GM12873 (cell line): ENCODE data around the gene HOXB13.

Source experiments
- TF ChIP-seq, protein P1 (sequence below): IDR thresholded peaks from 2 replicates; pipeline ENCODE4 v1.5.1; 2012; ENCODE audit warnings: low read depth, mild to moderate bottlenecking, moderate library complexity, low read length, control low read depth; ENCODE audit not compliant: insufficient read depth; ENCODE audit errors: missing control alignments

HOXB13 gene

DNA sequence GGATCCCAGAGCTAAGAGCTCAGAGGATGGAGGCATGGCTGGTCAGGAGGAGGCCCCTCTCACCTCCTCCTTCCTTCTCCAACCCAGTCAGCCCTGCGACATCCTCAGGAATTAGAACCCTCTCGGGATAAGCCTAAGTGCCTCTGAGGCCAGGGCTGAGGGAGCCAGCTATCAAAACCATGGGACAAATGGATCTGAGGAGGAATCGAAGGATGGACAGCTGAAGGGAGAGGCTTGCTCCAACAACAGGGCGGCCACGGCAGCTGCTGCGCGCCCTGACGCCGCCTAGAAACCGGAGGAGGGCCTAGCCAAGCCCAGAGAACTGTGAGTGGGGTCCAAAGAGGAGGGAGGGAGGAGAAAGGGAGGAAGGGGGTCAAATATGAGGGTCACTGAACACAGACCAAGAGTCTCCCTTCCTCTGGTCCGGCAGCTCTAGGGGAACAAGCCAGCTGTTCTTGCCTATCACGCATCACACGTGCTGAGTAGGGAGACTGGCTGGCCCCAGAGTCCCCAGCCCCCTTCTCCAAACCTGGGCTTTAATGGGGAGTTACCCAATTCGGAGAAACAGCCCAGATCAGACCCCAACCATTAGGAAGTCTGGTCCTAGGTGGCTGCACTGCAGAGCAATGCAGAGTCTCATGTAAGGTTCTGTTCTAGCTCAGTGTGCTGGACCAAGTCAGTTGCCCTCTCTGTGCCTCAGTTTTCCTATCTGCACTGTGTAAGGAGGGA, 5.9 kb upstream of the HOXB13 start:
- TF ChIP-seq, protein P1, sequence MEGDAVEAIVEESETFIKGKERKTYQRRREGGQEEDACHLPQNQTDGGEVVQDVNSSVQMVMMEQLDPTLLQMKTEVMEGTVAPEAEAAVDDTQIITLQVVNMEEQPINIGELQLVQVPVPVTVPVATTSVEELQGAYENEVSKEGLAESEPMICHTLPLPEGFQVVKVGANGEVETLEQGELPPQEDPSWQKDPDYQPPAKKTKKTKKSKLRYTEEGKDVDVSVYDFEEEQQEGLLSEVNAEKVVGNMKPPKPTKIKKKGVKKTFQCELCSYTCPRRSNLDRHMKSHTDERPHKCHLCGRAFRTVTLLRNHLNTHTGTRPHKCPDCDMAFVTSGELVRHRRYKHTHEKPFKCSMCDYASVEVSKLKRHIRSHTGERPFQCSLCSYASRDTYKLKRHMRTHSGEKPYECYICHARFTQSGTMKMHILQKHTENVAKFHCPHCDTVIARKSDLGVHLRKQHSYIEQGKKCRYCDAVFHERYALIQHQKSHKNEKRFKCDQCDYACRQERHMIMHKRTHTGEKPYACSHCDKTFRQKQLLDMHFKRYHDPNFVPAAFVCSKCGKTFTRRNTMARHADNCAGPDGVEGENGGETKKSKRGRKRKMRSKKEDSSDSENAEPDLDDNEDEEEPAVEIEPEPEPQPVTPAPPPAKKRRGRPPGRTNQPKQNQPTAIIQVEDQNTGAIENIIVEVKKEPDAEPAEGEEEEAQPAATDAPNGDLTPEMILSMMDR: no peak

DNA sequence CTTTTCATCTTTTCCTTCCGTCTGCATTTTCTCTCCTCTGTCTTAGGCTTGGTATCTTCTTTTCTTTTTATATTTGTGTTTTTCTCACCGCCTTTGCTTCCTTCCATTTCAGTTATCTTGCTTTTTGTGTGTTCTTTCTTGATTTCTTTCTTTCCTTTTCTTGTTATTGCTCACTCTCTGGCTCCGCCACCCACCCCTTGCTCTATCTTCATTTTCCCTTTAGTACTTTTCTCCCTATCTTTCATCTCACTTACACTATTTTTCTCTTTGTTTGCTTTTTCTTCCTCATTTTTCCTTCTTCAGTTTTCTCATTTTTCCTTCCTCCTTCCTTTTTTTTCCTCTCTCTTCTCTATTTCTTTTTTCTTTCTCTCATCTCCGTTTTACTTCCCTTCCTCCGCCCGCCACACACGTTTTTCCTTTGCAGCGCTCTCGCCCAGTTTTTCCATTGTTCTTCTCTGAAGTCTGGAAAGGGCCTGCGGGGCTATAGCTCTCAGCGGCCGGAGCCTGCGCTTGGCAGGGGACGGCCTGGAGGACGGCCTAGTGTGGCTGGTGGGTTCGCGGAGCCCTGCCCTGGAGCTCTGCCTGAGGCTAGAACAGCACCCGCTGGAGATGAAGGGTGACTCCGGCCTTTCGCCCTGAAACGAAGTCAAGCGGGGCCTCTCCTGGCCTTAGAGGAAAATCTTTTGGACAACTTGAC, 5.2 kb upstream of the HOXB13 start:
- TF ChIP-seq, protein P1: no peak

DNA sequence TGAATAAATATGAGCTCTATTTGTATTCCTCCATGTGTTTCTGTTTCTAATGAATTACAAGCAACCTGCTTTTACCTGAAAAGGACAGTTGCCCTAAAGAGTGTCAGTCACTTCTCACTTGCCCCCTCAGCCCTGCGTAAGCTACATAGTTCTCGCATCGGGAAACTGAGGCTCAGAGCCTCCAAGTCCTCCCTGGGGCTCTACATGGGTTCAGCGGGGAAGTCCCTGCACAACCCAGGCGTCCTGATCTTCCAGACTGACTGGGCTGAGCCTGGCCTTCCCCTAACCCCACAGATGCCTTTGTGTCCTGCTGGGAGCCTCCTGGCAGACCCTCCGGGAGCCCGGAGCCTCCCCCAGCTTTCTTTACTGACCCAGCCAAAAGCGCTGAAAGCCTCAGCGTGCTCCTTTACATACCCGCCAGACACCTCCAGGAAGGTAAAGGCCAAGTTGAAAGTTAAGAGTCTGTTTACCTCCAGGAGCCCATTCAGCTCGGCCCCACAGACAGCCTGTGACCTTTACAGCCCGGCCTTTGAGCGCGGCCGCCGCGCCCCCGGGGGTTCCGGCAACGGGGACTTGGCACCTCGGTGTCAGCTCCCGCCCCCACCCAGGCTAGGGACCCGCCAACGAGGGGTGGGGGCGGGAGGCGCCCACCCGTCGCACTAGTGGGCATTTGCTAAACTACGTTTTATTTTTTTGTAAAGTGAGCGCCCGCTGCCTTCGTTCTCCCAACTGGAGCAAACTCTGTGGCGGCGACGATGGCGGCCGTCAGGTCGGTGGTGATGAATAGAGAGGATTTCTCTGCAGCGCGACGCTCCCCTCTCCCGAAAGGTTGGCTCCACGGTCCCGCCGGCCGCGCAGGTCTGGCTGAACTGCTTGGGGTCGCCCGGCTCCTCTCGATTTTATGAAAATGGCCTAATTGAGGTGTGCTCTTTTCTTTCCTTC, 4.4 kb upstream of the HOXB13 start:
- TF ChIP-seq, protein P1: no peak

DNA sequence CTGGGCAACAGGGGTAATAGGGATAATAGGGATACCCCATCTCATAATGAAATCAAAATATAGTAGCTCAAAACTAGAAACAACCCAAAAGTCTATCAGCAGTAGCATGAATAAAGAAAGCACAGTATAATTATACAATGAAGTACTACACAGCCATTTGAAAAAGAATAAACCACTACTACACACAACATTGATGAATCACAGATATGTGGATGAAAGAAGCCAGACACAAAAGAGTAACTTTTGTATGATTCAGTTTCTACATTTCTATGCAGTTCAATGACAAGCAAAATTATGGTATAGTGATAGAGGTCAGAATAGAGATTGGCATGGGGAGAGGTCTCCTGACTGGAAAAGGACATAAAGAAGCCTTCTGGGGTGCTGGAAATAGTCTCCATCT, 2.8 kb upstream of the HOXB13 start:
- TF ChIP-seq, protein P1: no peak

DNA sequence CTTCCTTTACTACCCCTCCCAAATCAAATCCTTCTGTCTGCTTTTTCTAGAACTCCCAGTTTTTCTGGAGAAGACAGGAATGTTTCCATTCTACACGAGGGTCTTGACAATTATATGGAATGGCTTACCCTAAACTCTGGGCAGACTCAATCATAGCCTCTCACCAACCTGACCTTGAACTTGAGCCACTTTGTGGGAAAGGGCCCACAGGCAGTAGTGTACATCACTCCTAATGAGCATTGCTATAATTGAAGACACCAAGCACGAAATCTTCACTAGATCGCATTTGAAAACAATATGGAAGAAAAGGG, 1.6 kb upstream of the HOXB13 start:
- TF ChIP-seq, protein P1: no peak

DNA sequence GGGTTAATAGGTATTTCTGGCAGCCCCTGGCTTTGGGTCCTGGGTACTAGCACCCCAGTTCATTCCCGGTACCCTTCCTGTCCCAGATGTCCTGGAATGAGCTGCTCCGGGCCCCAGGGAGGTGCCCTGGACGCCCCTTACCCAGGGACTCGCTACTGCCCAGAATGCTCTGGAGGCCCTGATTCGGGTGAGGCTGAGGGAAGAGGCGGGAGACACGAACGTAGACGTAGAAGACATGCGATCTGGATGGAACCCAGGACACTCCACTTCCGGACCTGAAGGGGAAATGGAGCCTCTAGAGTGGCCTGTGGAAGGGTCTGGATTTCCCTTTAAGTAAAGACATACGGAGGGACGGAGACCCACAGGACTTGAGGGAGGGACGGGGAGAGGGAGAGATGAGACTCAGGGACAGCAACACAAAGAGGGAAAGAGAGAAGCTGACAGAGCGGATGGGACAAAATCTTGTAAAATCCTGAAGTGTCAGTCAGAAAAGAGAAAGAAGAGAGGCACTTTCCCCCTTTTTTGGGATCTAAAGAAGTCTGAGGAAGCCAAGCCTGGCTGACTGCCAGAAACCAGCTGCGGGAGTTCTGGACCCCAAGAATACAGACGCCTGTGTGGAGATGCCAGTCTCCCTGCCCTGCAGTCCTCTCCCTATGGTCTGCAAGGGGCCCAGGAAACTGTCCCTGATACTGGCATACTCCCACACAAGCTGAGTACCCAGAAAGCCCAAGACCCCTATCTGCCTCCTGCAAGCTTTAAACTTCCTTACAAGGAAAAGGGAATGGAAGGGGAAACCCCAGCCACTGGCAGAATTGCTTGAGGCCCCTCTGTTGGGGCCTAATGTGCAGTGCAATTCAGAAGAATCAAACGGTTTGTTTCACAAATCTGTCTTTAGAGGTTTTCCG, 1.0 kb upstream of the HOXB13 start:
- TF ChIP-seq, protein P1: no peak
